Kidney epithelial cell (primary cell): Measurements from ENCODE around the gene CAPN15. TPM values are rescaled to one million over a fixed set of nuclear protein-coding genes. Genes with fewer than 3 reads are reported as not detected.

Experiments
- DNase-seq: peaks from one replicate; pipeline ENCODE4 v3.0.0-alpha.2; 2010; ENCODE audit warnings: low read depth
- H3K27me3 ChIP-seq: 2 replicates; pipeline ENCODE4 v1.6.0; 2011; ENCODE audit warnings: low read length; ENCODE audit not compliant: control insufficient read depth, insufficient read depth
- H3K36me3 ChIP-seq: 2 replicates; pipeline ENCODE4 v1.5.1; 2011; ENCODE audit warnings: low read length; ENCODE audit not compliant: control insufficient read depth, insufficient read depth
- H3K4me3 ChIP-seq: 2 replicates; pipeline ENCODE4 v1.5.1; 2011; ENCODE audit warnings: low read depth, mild to moderate bottlenecking, control low read depth, low read length
- total RNA-seq: library from RNA; depleted of rRNA; stranded (reverse); fragments of >200 nt; gene quantifications from 2 replicates; pipeline ENCODE4 v1.2.3, GENCODE V29; 2015
- TF ChIP-seq, protein P1 (sequence below): IDR thresholded peaks from 2 replicates; pipeline ENCODE4 v1.5.1; 2011; ENCODE audit warnings: mild to moderate bottlenecking, moderate library complexity, low read length, control low read depth, inconsistent platforms; ENCODE audit not compliant: insufficient read depth, poor library complexity, severe bottlenecking

Gene CAPN15
- total RNA-seq, 1 donor from 2014 or later = 47.1 TPM

DNA sequence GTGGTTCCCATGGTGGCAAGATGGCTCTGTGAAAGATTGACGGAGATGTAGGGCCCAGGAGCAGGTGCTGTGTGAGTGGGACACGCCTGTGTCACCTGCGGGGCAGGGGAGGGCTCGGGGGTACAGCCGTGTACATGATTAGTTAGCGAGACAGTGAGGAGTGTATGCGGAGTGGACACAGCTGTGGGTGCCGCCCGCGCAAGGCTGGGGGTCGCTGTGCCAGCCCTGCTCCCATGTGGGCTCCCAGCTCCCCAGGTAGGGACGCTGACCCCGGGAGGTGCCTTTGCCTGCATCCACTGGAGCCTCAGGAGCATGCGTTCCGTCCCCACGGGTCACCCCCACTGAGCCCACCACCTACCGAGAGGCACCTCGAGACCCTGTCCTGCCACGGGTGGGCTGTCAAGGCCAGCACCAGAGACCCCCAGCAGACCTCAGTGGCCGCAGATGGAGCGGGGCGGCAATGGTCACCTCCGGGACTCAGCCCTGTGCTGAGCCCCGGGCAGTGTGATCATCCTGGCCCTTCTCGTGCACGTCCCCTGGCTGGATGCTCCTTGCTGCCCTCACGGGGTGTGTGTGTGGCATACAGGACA is 7.4 kb downstream of the CAPN15 start:
- peaks cover 4% of the 10 kb centered on the region for H3K36me3 ChIP-seq
- H3K27me3 ChIP-seq = no peaks in the 10 kb centered on the region
- no peak overlapping the region for H3K4me3 ChIP-seq
- TF ChIP-seq, protein P1, sequence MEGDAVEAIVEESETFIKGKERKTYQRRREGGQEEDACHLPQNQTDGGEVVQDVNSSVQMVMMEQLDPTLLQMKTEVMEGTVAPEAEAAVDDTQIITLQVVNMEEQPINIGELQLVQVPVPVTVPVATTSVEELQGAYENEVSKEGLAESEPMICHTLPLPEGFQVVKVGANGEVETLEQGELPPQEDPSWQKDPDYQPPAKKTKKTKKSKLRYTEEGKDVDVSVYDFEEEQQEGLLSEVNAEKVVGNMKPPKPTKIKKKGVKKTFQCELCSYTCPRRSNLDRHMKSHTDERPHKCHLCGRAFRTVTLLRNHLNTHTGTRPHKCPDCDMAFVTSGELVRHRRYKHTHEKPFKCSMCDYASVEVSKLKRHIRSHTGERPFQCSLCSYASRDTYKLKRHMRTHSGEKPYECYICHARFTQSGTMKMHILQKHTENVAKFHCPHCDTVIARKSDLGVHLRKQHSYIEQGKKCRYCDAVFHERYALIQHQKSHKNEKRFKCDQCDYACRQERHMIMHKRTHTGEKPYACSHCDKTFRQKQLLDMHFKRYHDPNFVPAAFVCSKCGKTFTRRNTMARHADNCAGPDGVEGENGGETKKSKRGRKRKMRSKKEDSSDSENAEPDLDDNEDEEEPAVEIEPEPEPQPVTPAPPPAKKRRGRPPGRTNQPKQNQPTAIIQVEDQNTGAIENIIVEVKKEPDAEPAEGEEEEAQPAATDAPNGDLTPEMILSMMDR = no peak
- no peak for DNase-seq

DNA sequence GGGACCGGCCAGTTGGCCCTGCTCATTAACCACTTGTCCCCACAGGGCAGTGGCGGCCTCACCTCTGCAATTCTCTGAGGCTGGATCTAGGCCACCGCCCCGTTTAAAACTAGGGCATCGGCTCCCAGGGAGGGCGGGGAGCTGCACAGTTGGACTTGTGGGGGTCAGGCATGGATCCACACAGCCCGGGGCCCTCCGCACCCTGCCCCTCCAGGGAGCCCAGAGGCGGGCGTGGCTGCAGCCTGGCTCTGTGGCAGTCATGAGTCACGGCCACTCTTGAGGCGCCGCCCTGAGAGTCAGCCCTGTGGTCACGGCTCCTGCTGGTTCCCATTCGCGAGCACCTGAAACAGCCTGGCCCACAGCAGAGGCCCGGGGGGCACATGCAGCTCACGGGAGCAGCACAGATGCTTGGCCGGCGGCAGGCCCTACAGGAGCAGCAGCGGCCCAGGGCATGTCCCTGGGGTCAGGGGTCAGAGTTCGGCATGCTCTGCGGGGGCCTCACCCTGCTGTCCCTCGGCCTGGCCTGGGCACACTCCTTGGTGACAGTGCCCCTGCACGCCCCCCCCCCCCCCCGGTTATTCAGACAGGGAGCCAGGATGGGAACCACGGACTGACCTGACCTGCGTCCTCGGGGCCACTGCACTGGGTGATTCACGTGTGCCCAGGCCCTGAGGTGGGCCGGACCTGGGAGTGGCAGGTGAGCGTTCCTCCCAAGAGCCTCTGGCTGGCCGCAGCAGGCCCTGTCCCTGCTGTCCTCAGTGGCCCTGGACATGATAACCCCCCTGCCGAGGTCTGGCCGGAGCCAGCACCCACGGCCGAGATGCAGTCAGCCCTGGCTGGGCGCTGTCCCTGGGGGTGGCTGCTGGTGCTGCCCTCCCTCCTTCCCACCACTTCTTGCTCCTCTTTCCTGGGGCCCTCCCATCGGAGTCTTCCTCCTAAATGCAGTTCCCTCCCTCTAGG is 8.2 kb downstream of the CAPN15 start:
- no peak for DNase-seq
- no peak overlapping the region for H3K4me3 ChIP-seq
- no peaks in the 10 kb centered on the region for H3K27me3 ChIP-seq
- TF ChIP-seq, protein P1 = no peak
- peaks cover 4% of the 10 kb centered on the region for H3K36me3 ChIP-seq

DNA sequence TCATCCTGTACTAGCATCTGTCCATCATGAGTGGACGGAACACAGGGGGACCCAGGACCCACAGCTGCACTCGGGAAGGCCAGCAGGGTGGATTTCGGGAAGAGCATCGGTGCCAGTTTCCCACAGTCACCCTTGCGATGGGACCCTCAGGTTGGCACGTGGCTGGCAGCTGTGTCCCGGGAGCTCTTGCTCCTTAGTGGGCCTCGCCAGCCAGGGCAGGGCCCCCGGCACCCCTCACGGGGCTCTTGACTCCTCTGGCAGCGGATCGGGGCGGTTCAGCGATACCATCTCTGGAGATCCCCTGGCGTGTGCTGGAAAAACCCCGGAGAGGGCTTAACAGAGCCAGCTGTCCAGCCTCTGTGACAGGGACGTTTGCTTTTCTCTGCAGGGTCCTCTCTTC is 9.2 kb downstream of the CAPN15 start:
- TF ChIP-seq, protein P1 = no peak
- Histone ChIP-seq H3K27me3 (no peaks in the 10 kb centered on the region), H3K36me3 (peaks cover 4% of the 10 kb centered on the region), H3K4me3 (no peak overlapping the region)
- no peak for DNase-seq

DNA sequence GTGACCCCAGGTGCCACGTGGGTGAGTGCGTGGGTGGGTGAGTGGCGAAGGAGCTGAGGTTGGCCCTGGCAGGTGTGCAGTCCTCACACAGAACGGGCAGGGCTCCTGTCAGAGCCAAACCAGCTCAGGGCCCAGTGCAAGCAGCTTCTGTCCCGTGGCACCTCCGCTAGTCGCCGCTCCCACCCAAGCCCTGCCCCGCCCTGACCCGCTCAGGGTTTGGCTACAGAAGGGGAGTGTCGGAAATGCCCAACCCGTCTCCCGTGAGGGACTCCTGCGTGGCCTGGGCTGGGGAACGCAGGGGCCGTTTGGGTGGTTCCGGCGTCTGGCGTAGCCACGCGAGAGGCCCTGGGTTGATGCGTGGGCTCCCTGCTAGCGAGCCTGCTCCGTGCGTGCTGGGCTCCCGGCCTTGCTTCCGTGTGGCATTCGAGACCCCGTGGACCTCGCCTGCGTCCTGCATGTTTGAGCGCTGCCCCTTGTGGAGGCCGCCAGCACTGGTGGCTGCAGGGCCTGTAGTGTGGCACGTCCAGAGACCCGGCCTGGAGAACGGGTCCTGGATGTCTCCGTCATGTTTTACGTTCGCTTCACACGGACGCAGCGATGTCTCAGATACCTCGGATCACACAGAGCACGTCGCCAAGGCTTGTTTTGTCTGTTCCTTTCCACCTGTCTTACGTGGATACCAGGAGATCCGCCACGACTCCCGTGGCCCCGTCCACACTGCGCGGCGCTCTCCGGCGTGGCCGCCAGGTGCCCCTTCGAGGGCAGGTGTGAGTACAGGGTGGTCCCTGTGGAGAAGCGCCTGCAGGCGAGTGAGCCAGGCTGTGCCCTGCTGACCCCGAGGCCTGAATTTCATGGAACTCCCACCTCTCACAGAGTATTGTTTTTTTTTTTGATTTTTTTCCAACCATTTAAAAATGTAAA is 10.2 kb downstream of the CAPN15 start:
- H3K4me3 ChIP-seq = no peak overlapping the region
- no peaks in the 10 kb centered on the region for H3K27me3 ChIP-seq
- no peak for DNase-seq
- TF ChIP-seq, protein P1 = peak; percentile 9
- peaks cover 4% of the 10 kb centered on the region for H3K36me3 ChIP-seq

DNA sequence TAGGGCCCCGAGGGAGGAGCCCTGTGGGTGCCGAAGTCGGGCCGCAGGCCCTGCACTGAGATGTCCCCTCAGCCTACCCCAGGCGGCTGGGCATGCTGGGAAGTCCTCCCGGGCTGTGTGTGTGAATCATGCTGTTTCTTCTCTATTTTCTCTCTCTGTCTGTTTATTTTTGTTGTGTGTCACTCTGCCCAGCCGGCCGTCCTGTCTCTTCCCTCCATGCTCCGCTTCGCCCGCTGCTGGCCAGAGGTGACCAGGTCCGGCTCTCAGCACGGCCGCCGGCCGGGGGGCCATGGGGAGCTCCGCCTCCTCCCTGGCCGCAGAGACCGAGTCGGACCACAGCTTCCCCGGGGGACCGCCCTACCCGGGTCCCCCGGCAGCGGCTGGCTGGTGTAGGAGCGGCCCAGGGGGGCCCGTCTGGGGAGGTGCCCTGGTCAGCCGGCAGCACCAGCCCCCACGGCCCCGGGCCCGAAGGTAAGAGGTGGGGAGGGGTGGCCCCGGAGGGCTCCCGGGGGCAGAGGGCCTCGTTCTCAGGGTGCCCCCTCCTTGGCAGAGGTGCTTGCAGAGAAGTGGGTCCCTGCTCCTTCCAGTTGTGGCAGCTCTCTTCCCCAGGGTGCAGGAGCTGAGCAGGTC is 12.5 kb downstream of the CAPN15 start:
- no peak for DNase-seq
- Histone ChIP-seq H3K36me3 (peaks cover 3% of the 10 kb centered on the region), H3K27me3 (no peaks in the 10 kb centered on the region), H3K4me3 (no peak overlapping the region)
- TF ChIP-seq, protein P1 = no peak
